Activated CD4-positive, alpha-beta T cell treated with anti-CD3 and anti-CD28 coated beads, Interleukin-2, Interleukin-6, amounts not matched to agents 100 ng/mL and 50 ng/mL, durations not matched to agents 16 hours and 8 hours (primary cell): ENCODE measurements around the gene MARF1.
"Not testable (repeated sequence)": the region's sequence is repeated elsewhere in the genome, so short reads cannot be mapped to it uniquely, and the experiment has no call there.

Experiments
- DNase-seq: peaks from one replicate; pipeline ENCODE4 v3.0.0-alpha.2; 2020

MARF1 gene

DNA sequence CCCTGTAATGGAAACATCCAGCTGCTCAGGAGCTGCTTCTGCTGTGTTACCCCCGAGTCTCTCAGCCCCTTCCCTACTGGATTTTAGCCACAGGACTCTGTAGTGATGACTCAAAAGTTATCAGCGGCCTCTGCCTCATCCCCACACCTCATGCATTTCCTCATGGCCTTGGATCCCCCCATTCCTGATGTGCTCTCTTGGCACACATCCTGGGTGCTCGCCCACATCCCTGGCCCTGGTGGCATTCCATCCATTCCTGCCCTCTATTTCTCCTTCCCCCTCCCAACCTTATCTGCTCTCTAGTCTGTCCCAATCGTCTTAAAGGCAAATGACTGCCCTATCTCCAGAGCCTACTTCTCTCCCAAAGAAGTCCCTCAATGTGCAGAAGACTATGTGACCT is 24.6 kb downstream of the MARF1 start:
- DNase-seq: no peak

DNA sequence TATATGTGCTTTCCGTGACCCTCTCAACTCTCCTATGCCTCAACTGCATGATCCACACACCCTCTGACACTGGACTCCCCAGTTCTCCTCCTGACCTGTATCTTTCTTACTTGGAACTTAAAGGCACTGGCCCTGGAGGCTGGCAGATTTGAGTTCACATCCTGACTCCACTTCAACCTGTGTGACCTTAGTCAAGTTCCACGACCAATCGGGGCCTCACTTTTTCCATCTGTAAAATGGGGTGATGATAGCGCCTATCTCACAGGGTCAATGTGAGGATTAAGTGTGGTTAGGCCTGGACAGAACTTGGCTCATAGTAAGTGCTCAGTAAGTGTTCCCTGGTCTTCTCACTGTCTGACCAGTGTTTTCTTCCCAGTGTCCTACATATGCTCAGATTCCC is 25.1 kb downstream of the MARF1 start:
- DNase-seq: no peak

GRCh38 chr16:15616475-15617165 is 26.3 kb downstream of the MARF1 start:
- no peak for DNase-seq

- DNase-seq: no peak
Measured at GRCh38 chr16:15616012-15616411, 26.9 kb downstream of the MARF1 start.

- no peak for DNase-seq
Measured at GRCh38 chr16:15613676-15614075, 29.3 kb downstream of the MARF1 start.

DNA sequence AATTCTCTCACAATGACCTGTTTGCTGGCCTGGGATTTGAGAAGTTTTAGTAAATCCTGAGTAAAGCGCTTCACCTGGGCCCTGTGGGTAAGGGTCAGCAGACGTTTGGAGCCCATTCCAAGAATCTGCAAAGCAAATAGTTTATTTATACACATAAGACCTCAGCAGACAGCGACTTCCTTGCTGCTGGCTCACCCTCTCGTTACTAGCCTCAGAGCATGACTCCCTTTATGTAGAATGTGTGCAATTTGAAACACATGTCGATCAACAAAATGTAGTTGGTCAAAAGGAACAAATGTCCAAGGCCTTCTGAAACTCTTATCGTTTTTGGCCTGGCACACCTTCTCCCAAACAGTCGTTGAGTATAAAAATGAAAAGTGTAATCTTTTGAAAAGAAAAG is 31.3 kb downstream of the MARF1 start:
- DNase-seq: no peak

- peak; percentile 27 for DNase-seq
Measured at GRCh38 chr16:15610369-15610871, 32.5 kb downstream of the MARF1 start.

DNA sequence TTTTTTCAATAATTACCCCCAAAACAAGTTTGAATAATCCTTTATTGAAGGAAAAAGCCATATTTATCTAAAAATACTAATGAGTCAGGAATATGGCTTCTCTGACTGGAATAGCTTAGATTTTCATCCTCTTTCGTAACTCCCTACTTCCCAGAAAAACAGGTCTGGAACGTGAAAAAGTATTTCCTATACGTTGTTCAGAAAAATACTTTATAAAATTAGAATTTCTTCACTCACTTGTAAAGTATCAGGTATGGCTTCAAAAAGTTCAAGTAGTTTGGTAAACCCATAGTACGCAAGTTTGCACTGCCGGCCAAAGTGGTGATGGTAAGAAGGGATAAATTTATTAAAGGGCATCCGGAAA is 33.7 kb downstream of the MARF1 start:
- no peak for DNase-seq

DNA sequence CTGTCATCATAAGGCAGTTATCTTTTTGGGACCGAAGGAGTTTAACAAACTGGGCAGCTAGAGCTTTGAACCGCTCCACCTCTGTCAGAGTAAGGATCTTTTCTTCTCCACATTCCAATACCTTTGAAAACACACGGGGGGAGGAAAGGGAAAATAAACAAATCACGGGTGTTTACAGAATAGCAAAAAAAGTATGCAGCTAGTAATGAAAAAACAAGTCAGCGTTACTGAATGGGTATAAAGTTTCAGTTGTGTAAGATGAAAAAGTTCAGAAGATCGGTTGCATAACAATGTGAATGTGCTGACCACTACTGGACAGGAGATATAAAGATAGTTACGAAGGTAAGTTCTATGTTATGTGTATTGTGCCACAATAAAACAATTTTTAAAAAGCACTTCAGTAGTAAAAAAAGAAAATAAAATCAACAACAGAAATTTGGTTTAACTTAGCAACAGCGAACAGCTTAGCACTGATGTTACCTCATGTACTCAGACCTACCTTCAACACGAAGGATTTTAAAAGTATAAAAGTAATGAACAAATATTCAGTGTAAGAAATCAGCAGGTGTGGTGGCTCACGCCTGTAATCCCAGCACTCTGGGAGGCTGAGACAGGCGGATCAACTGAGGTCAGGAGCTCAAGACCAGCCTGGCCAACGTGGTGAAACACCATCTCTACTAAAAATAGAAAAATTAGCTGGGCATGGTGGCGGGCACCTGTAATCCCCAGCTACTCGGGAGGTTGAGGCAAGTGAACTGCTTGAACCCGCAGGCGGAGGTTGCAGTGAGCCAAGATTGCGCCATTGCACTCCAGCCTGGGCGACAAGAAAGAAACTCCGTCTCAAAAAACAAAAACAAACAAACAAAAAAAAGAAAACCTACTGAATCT is 34.3 kb downstream of the MARF1 start:
- DNase-seq: no peak

GRCh38 chr16:15607700-15608396 is 35.1 kb downstream of the MARF1 start:
- DNase-seq: no peak

DNA sequence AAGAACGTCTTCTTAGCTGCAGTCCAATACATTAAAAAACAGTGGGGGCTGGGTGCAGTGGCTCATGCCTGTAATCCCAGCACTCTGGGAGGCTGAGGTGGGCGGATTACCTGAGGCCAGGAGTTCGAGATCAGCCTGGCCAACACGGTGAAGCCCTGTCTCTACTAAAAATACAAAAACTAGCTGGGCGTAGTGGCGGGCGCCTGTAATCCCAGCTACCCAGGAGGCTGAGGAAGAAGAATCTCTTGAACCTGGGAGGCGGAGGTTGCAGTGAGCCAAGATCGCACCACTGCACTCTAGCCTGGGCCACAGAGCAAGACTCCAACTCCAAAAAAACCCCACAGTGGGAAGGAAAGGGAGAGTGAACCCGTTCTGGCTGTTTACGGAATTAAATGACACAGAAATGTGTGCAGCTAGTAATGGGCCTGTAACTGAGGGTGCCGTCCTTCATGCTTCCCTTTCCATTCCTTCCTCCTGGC is 35.7 kb downstream of the MARF1 start:
- DNase-seq: not testable (repeated sequence)

DNA sequence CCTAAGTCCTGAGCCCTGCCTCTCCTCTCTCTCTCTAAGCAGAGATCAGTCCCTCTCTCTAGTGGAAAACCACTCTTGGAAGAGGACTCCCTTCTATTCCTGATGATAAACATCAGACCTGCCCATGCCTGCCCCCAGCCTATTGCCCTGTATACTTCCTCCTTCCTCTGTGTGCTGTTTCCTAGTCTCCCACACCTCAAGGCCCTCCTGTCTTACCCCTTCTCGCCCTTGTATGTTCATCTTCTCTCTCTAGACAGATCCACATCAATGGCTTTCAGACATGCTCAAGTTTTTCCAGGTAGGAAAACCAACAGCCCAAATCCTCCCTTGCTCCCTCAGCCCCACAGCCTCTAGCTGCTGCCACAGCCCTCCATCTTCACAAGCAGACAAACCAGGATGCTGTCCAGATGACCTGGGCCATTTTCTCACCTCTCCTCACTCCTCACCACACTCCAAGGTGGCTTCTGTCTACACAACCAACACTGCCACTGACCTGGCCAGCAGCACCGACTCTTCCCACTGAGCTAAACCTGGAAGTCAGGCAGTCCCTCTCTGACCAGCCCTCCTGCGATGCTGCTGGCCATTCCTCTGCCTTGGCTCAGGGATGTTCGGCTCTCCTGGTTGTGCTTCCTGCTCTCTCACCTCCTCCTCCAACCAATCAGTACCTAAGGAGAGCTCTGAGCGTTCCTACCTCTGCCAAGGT is 36.3 kb downstream of the MARF1 start:
- no peak for DNase-seq

DNA sequence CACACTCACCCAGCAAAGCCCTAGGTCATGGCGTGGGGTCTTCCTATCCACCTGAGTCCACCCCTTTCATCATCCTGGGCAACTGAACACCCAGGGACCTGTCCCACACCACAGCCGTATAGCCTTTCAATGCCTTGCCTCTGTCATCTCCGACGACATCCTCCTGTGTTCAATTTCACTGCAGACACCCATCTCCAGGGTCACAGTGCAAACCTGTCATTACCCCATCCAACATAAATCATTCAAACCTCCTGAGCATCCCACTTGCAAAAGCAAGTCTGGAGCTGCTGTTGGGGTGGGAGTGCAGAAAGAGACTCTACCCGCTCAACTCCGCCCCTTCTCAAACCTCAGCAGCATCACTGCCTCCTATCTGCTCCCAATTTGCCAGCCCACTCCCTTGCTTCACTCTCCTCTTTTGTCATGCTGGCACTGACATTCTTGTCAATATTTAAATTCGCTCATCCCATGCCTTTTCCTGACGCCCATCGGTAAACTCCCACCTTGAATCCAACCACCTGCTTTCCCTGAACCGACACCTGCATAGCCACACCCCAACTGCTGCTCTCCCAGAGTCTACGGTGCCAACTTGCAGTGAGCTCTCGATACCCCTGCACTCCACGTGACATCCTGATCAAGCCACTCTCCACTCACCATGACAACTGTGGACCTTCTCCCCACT is 37.0 kb downstream of the MARF1 start:
- DNase-seq: no peak

GRCh38 chr16:15604460-15605440 is 38.2 kb downstream of the MARF1 start:
- DNase-seq: no peak

DNA sequence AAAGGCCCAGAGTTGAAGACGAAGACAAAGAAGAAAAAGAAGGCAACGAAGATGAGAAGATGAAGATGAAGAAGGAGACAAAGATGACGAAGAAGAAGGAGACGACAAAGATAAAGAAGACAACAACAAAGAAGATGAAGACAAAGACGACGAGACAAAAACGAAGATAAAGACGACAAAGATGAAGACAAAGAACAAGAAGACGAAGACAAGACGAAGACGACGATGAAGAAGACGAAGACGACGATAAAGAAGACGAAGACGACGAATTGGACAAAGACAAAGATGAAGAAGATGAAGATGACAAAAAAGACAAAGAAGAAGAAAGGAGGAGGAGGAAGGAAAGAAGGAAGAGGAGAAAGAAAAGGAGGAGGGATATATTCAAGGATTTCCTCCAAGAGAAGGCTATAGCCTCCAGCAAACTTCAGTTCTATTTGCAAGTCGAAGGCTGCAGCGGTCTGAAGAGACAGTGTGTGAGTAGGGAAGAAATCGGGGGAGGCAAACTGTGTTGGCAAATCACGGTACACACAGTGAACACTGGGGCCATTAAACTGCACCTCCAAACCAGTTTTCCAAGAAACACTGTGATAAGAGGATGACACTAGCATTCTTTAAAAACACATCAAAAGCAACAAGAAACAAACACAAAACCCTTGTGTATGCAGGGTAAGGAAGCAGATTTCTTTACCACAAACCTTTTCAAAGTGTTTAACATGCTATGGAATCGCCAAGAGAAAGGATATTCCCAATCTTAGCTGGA is 40.5 kb downstream of the MARF1 start:
- no peak for DNase-seq

GRCh38 chr16:15601212-15601879 is 41.6 kb downstream of the MARF1 start:
- no peak for DNase-seq

- no peak for DNase-seq
Measured at GRCh38 chr16:15599303-15600070, 43.5 kb downstream of the MARF1 start.

DNA sequence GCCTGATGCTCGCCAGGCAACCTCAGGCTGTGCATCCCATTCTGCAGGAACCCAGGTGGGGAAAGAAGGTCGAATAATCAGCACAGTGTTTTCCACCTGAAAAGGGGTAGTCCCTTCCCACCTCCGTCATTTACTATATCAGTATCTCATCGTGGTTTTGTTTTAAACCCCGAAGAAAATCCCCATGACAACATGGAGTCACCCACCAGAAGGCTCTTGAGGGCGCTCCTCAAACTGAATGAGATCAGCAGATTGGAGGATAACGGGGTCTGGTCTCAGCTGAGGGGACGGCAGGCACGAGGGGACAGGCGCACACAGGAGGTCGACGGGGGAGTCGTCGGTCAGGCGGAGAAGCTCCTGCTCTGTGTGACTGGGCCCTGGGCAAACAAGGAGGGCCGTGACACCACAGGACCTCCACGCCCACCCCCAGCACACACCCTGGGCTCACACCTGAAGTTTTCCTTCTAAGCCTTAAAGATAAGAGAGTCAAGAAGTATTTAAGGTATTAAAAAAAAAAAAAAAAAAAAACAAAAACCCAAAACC is 44.2 kb downstream of the MARF1 start:
- no peak for DNase-seq
